Measurements from ENCODE around the gene MALT1. TPM values are rescaled to one million over a fixed set of nuclear protein-coding genes. Genes with fewer than 3 reads are reported as not detected.

MALT1 gene
- total RNA-seq, 2 donors from 2014 or later, result 41.1 to 51.6 TPM

- no peaks in the 10 kb centered on the region for H3K9me3 ChIP-seq
- no peak for DNase-seq (ENCODE audit: low spot score)
- no peak overlapping the region for H3K4me3 ChIP-seq
- no peaks in the 10 kb centered on the region for H3K27me3 ChIP-seq (replicated peaks; ENCODE audit: insufficient read depth)
- H3K27ac ChIP-seq, result no peak overlapping the region
- TF ChIP-seq POLR2AphosphoS5 (IDR thresholded peaks at IDR 0.05) (no peak), POLR2A (IDR thresholded peaks at IDR 0.05) (no peak)
- TF ChIP-seq, protein P1, sequence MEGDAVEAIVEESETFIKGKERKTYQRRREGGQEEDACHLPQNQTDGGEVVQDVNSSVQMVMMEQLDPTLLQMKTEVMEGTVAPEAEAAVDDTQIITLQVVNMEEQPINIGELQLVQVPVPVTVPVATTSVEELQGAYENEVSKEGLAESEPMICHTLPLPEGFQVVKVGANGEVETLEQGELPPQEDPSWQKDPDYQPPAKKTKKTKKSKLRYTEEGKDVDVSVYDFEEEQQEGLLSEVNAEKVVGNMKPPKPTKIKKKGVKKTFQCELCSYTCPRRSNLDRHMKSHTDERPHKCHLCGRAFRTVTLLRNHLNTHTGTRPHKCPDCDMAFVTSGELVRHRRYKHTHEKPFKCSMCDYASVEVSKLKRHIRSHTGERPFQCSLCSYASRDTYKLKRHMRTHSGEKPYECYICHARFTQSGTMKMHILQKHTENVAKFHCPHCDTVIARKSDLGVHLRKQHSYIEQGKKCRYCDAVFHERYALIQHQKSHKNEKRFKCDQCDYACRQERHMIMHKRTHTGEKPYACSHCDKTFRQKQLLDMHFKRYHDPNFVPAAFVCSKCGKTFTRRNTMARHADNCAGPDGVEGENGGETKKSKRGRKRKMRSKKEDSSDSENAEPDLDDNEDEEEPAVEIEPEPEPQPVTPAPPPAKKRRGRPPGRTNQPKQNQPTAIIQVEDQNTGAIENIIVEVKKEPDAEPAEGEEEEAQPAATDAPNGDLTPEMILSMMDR (IDR thresholded peaks at IDR 0.05), result no peak
- intact Hi-C loops (cut with DNase I), result no loop called here
- 65% methylated on average over 6 of the region's 6 CpGs for WGBS
- H3K4me1 ChIP-seq (replicated peaks), result no peaks in the 10 kb centered on the region
- no peaks in the 10 kb centered on the region for H3K36me3 ChIP-seq
Observed at GRCh38 chr18:58637946-58638345, 33.3 kb upstream of the MALT1 start.

- H3K36me3 ChIP-seq, result no peaks in the 10 kb centered on the region
- intact Hi-C loops (cut with DNase I), result no loop called here
- DNase-seq (ENCODE audit: low spot score), result no peak
- WGBS, result 17% methylated on average over 2 of the region's 2 CpGs
- no peaks in the 10 kb centered on the region for H3K4me1 ChIP-seq (replicated peaks)
- H3K4me3 ChIP-seq, result no peak overlapping the region
- H3K9me3 ChIP-seq, result no peaks in the 10 kb centered on the region
- no peaks in the 10 kb centered on the region for H3K27me3 ChIP-seq (replicated peaks; ENCODE audit: insufficient read depth)
- TF ChIP-seq, protein P1 (IDR thresholded peaks at IDR 0.05), result no peak
- TF ChIP-seq POLR2A (IDR thresholded peaks at IDR 0.05), result no peak
- no peak for TF ChIP-seq POLR2AphosphoS5 (IDR thresholded peaks at IDR 0.05)
- H3K27ac ChIP-seq, result no peak overlapping the region
Observed at GRCh38 chr18:58638441-58638840, 32.8 kb upstream of the MALT1 start.

DNA sequence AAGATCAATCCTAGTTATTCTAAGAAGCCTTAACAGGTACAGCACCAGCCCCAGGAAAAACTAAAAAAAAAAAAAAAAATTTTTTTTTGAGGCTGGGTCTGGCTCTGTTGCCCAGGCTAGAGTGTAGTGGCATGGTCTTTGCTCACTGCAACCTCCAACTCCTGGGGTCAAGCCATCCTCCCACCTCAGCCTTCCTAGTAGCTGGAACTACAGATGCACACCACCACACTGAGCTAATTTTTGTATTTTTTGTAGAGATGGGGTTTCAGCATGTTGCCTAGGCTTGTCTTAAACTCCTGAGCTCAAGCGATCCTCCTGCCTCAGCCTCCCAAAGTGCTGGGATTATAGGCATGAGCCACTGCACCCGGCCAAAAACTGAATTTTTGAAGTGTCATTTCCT lies 32.0 kb upstream of the MALT1 start:
- Histone ChIP-seq H3K36me3 (no peaks in the 10 kb centered on the region), H3K4me1 (replicated peaks) (no peaks in the 10 kb centered on the region), H3K4me3 (no peak overlapping the region), H3K9me3 (no peaks in the 10 kb centered on the region), H3K27ac (peak overlapping the region in 1 of 2 donors; percentile 40), H3K27me3 (replicated peaks; ENCODE audit: insufficient read depth) (no peaks in the 10 kb centered on the region)
- 97% methylated on average over 2 of the region's 2 CpGs for WGBS
- no peak for DNase-seq (ENCODE audit: low spot score)
- intact Hi-C loops (cut with DNase I), result no loop called here
- TF ChIP-seq, protein P1 (IDR thresholded peaks at IDR 0.05), result no peak
- TF ChIP-seq POLR2AphosphoS5 (IDR thresholded peaks at IDR 0.05) (no peak), POLR2A (IDR thresholded peaks at IDR 0.05) (no peak)

GRCh38 chr18:58639751-58640427 lies 31.4 kb upstream of the MALT1 start:
- DNase-seq (ENCODE audit: low spot score), result no peak
- no peaks in the 10 kb centered on the region for H3K4me1 ChIP-seq (replicated peaks)
- WGBS, result 32% methylated on average over 5 of the region's 5 CpGs
- intact Hi-C loops (cut with DNase I), result no loop called here
- H3K36me3 ChIP-seq, result no peaks in the 10 kb centered on the region
- H3K9me3 ChIP-seq, result no peaks in the 10 kb centered on the region
- H3K27ac ChIP-seq, result peak overlapping the region; percentile 1 to 40
- no peaks in the 10 kb centered on the region for H3K27me3 ChIP-seq (replicated peaks; ENCODE audit: insufficient read depth)
- H3K4me3 ChIP-seq, result no peak overlapping the region
- TF ChIP-seq, protein P1 (IDR thresholded peaks at IDR 0.05), result no peak
- peak; percentile 63 for TF ChIP-seq POLR2AphosphoS5 (IDR thresholded peaks at IDR 0.05)

GRCh38 chr18:58640428-58640805 lies 30.8 kb upstream of the MALT1 start:
- Histone ChIP-seq H3K4me3 (no peak overlapping the region), H3K27ac (peak overlapping the region; percentile 1 to 40), H3K27me3 (replicated peaks; ENCODE audit: insufficient read depth) (no peaks in the 10 kb centered on the region), H3K9me3 (no peaks in the 10 kb centered on the region), H3K4me1 (replicated peaks) (no peaks in the 10 kb centered on the region), H3K36me3 (no peaks in the 10 kb centered on the region)
- intact Hi-C loops (cut with DNase I), result no loop called here
- DNase-seq (ENCODE audit: low spot score), result no peak
- WGBS, result 59% methylated on average over 4 of the region's 4 CpGs
- TF ChIP-seq POLR2AphosphoS5 (IDR thresholded peaks at IDR 0.05), result no peak
- TF ChIP-seq, protein P1 (IDR thresholded peaks at IDR 0.05), result no peak
- no peak for TF ChIP-seq POLR2A (IDR thresholded peaks at IDR 0.05)
